Endothelial cell of umbilical vein (primary cell): ENCODE measurements around the gene TM7SF2. TPM values are rescaled to one million over a fixed set of nuclear protein-coding genes. Genes with fewer than 3 reads are reported as not detected.

Source experiments
- BruUV-seq: library from RNA; stranded (reverse); fragments of 400-500 nt; replicated peaks from 2 replicates; lab custom pipeline; 2021; lab: Mats Ljungman, UMichigan
- CTCF ChIA-PET: fragments of 300-600, 350-600 bp; sonication (Branson Sonifier 250); formaldehyde crosslinking; loops from one replicate; lab custom pipeline; 2021; ENCODE audit warnings: antibody characterized with exemption, inconsistent platforms; lab: Charles Lee
- POLR2A ChIA-PET: fragments of 300-600, 350-600 bp; sonication (Branson Sonifier 250); formaldehyde crosslinking; loops from one replicate; lab custom pipeline; 2021; ENCODE audit warnings: antibody characterized with exemption, inconsistent platforms; lab: Charles Lee
- DNase-seq: peaks from one replicate; pipeline ENCODE4 v3.0.0-alpha.2; 2011; ENCODE audit warnings: low read depth, low spot score
- FAIRE-seq: peaks from 2 replicates; lab custom pipeline; 2011; peaks lifted over from hg19 to GRCh38; lab: Jason Lieb, UNC
- H2AFZ ChIP-seq: 2 replicates; pipeline ENCODE4 v1.6.0; 2012; ENCODE audit warnings: low read depth, low read length, control low read depth, inconsistent platforms
- H3K27ac ChIP-seq: 2 replicates; pipeline ENCODE4 v1.5.1; 2011; ENCODE audit warnings: low read depth, mild to moderate bottlenecking, control low read depth, low read length, moderate library complexity; ENCODE audit not compliant: insufficient read depth
- H3K27me3 ChIP-seq, 2 experiments: 2 replicates each; pipeline versions ENCODE4 v1.6.0 to v1.6.1; 2011; ENCODE audit warnings: low read length in 2 of 2, mixed read lengths in 1 of 2; ENCODE audit not compliant: control insufficient read depth in 2 of 2, insufficient read depth in 2 of 2
- H3K36me3 ChIP-seq, 2 experiments: 2 replicates in 1 of 2; 3 replicates in 1 of 2; pipeline ENCODE4 v1.5.1; 2011; ENCODE audit warnings: low read length in 2 of 2, mild to moderate bottlenecking in 1 of 2, moderate library complexity in 1 of 2; ENCODE audit not compliant: control insufficient read depth in 2 of 2, insufficient read depth in 2 of 2; ENCODE audit errors: extremely low read depth in 1 of 2
- H3K4me1 ChIP-seq: 3 replicates; pipeline ENCODE4 v1.5.1; 2011; ENCODE audit warnings: mild to moderate bottlenecking, low read length; ENCODE audit not compliant: control insufficient read depth, insufficient read depth; ENCODE audit errors: extremely low read depth
- H3K4me2 ChIP-seq: 2 replicates; pipeline ENCODE4 v1.6.1; 2011; ENCODE audit warnings: low read length, control low read depth, mixed read lengths; ENCODE audit not compliant: insufficient read depth
- H3K4me3 ChIP-seq, 3 experiments: fragments of 200-600 bp in 1 of 3; sonication (generic), shearing (Covaris generic) in 1 of 3; replicated peaks in 1 of 3; 2 replicates each; pipeline ENCODE4 v1.5.1; 2011 to 2016; ENCODE audit warnings: control low read depth in 3 of 3, low read length in 3 of 3, mild to moderate bottlenecking in 2 of 3, inconsistent platforms in 1 of 3, low read depth in 1 of 3, moderate library complexity in 1 of 3; ENCODE audit not compliant: insufficient read depth in 1 of 3
- H3K79me2 ChIP-seq: 2 replicates; pipeline ENCODE4 v1.6.0; 2012; ENCODE audit warnings: low read length, inconsistent platforms; ENCODE audit not compliant: control insufficient read depth, insufficient read depth
- H3K9ac ChIP-seq: replicated peaks from 2 replicates; pipeline ENCODE3; 2011; ENCODE audit warnings: low read length, control low read depth; ENCODE audit not compliant: insufficient read depth; ENCODE audit errors: extremely low read depth
- H3K9me1 ChIP-seq: replicated peaks from 3 replicates; pipeline ENCODE4 v1.6.0; 2011; ENCODE audit warnings: mild to moderate bottlenecking, low read length; ENCODE audit not compliant: control insufficient read depth, insufficient read depth; ENCODE audit errors: extremely low read depth
- H3K9me3 ChIP-seq: replicated peaks from 2 replicates; pipeline ENCODE4 v1.5.1; 2012; ENCODE audit warnings: low read length, inconsistent platforms; ENCODE audit not compliant: control insufficient read depth, insufficient read depth
- H4K20me1 ChIP-seq: replicated peaks from 2 replicates; pipeline ENCODE3; 2011; ENCODE audit warnings: mild to moderate bottlenecking, low read length; ENCODE audit not compliant: control insufficient read depth, insufficient read depth; ENCODE audit errors: extremely low read depth
- CTCF ChIP-seq, 2 donors: IDR thresholded peaks; 1 replicate in 1 of 2; 2 replicates in 1 of 2; pipeline ENCODE4 v1.5.1; 2011; ENCODE audit warnings: low read length in 2 of 2, mild to moderate bottlenecking in 2 of 2, moderate library complexity in 2 of 2, control low read depth in 1 of 2, inconsistent platforms in 1 of 2, low read depth in 1 of 2; ENCODE audit not compliant: insufficient read depth in 1 of 2; ENCODE audit errors: extremely low read depth in 1 of 2
- EZH2 ChIP-seq: IDR thresholded peaks from 2 replicates; pipeline ENCODE4 v1.6.1; 2012; ENCODE audit warnings: borderline replicate concordance, low read depth, mild to moderate bottlenecking, moderate library complexity, low read length, inconsistent platforms; ENCODE audit not compliant: severe bottlenecking
- FOS ChIP-seq: IDR thresholded peaks from 2 replicates; pipeline ENCODE4 v1.6.1; 2011; ENCODE audit warnings: mild to moderate bottlenecking, low read length, moderate library complexity, borderline replicate concordance; ENCODE audit not compliant: insufficient read depth
- GATA2 ChIP-seq: IDR thresholded peaks from 2 replicates; pipeline ENCODE4 v1.7.0; 2011; ENCODE audit warnings: low read depth, mild to moderate bottlenecking, moderate library complexity, mixed read lengths, low read length; ENCODE audit not compliant: insufficient read length, insufficient read depth
- JUN ChIP-seq: IDR thresholded peaks from 2 replicates; pipeline ENCODE4 v1.6.1; 2011; ENCODE audit warnings: borderline replicate concordance, low read depth; ENCODE audit not compliant: insufficient read length, insufficient read depth
- MAX ChIP-seq: IDR thresholded peaks from 2 replicates; pipeline ENCODE4 v1.6.1; 2011; ENCODE audit not compliant: insufficient read depth, insufficient read length
- MYC ChIP-seq: IDR thresholded peaks from one replicate; pipeline ENCODE4 v1.6.1; 2011; ENCODE audit warnings: mild to moderate bottlenecking, low read depth, low read length
- POLR2A ChIP-seq: IDR thresholded peaks from 2 replicates; pipeline ENCODE4 v1.6.1; 2012; ENCODE audit warnings: low read depth, mild to moderate bottlenecking, control low read depth, low read length
- POLR2AphosphoS5 ChIP-seq: IDR thresholded peaks from 2 replicates; pipeline ENCODE4 v1.6.1; 2012; ENCODE audit warnings: low read depth, mild to moderate bottlenecking, control low read depth, low read length, moderate library complexity; ENCODE audit not compliant: insufficient read depth
- dilution Hi-C: fragments of 300-500 bp; cut with MboI; formaldehyde crosslinking; loops from one replicate; pipeline ENCODE4 v1.15.0; 2019; ENCODE audit warnings: low sequenced_read_pairs; ENCODE audit not compliant: extremely low pct_ligation_motif_present
- intact Hi-C: fragments of 100-400 bp; cut with micrococcal nuclease; formaldehyde crosslinking; loops from one replicate; pipeline ENCODE4 v1.10.0; 2022
- polyA plus RNA-seq, 4 experiments: library from polyadenylated mRNA; depleted of rRNA in 3 of 4; stranded (reverse) in 3 of 4; unstranded in 1 of 4; fragments of >200 nt; gene quantifications; 2 replicates each; pipeline versions ENCODE4 v1.2.1 to v1.2.3, GENCODE V29; 2011 to 2012; ENCODE audit warnings: missing spikeins in 1 of 4
- total RNA-seq: library from RNA; stranded (reverse); gene quantifications from 2 replicates; pipeline ENCODE4 v1.2.3, GENCODE V29; 2021

Gene TM7SF2
- total and polyA plus RNA-seq, 2 donors (not counting 3 experiments of a cell fraction or from before 2014, with no cell fraction given) = 11.6 to 47.1 TPM

GRCh38 chr11:65131417-65131776, 19.7 kb downstream of the TM7SF2 start:
- Histone ChIP-seq H3K9me3 (no peaks in the 10 kb centered on the region), H2AFZ (no peak overlapping the region), H3K27me3 (no peaks in the 10 kb centered on the region), H3K27ac (no peak overlapping the region), H3K36me3 (peaks cover 11 to 48% of the 10 kb centered on the region in 2 experiments), H4K20me1 (no peaks in the 10 kb centered on the region), H3K4me1 (peaks cover 12% of the 10 kb centered on the region), H3K4me2 (no peak overlapping the region), H3K4me3 (no peak overlapping the region), H3K79me2 (peaks cover 14% of the 10 kb centered on the region), H3K9ac (no peak overlapping the region), H3K9me1 (no peaks in the 10 kb centered on the region)
- BruUV-seq = no TSS peak
- POLR2A ChIA-PET = no interaction called here
- no peak for FAIRE-seq
- CTCF ChIA-PET = interaction anchor here (1.1 to 2.0 kb wide), 3 partner anchors 14 to 198 kb away, joined by 3 to 7 read pairs (median 4); partner anchors contain the start of gene ZNHIT2
- intact Hi-C loops = no loop called here
- TF ChIP-seq MYC (no peak), POLR2AphosphoS5 (no peak), JUN (no peak), EZH2 (no peak), CTCF (IDR thresholded peaks at IDR 0.05; ENCODE audit: extremely low read depth in 1 of 2, insufficient read depth in 1 of 2, low read depth in 1 of 2, low read length in 2 of 2) (no peak), POLR2A (no peak), FOS (no peak), MAX (no peak), GATA2 (no peak)
- DNase-seq = no peak
- dilution Hi-C loops = no loop called here
